Measurements from ENCODE around the gene GNA12.

DNA sequence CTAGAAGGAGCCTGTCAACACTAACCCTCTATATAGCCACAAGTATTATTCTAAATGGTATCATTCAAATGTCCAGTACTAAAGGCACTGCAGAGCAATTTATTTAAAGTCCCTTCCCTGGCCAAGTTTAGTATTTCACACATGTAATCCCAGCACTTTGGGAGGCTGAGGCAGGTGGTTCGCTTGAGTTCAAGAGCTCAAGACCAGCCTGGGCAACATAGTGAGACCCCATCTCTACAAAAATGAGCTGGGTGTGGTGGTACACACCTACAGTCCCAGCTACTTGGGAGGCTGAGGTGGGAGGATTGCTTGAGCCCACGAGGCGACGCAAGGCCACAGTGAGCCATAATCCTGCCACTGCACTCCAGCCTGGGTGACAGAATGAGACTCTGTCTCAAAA lies 3.6 kb downstream of the GNA12 start:
- TF ChIP-seq CTCF (IDR thresholded peaks at IDR 0.05) (no peak), ZFX (IDR thresholded peaks at IDR 0.05; ENCODE audit: borderline replicate concordance) (no peak)

Data from 22Rv1 (cell line).